ENCODE measurements around the gene MX1. TPM values are rescaled to one million over a fixed set of nuclear protein-coding genes. Genes with fewer than 3 reads are reported as not detected.

Gene MX1
- total RNA-seq, 4 donors from 2014 or later: 27.3 to 82.2 (median 61.9) TPM

GRCh38 chr21:41500363-41500762 lies 74.3 kb downstream of the MX1 start:
- Histone ChIP-seq H3K4me1 (peaks cover 0 to 70% (median 36%) of the 10 kb centered on the region in 4 donors), H3K4me3 (peak overlapping the region in 1 of 4 donors; percentile 29), H3K9me3 (no peaks in the 10 kb centered on the region), H3K36me3 (no peaks in the 10 kb centered on the region), H3K27me3 (no peaks in the 10 kb centered on the region), H3K27ac (peak overlapping the region; percentile 87 to 94 (median 92))
- peak in 1 of 3 donors; percentile 34 for TF ChIP-seq POLR2AphosphoS5 (IDR thresholded peaks at IDR 0.05)
- no peak for TF ChIP-seq EP300 (IDR thresholded peaks at IDR 0.05; ENCODE audit: low read depth)
- DNase-seq: no peak
- 51 to 63% methylated on average over 5 to 6 of the region's 6 CpGs for WGBS, 2 donors (ENCODE audit: low coverage in 1 of 2)
- intact Hi-C loops (cut with DNase I; ENCODE audit: low total_unique reads) (no loop called here), in situ Hi-C loops (cut with MboI; ENCODE audit: low pct_ligation_motif_present in 1 of 4, low pct_unique_long_range_greater_than_20kb in 1 of 4, low sequenced_read_pairs in 3 of 4) (no loop called here)

- peak overlapping the region; percentile 87 to 94 (median 92) for H3K27ac ChIP-seq
- 26 to 37% methylated on average over 3 to 9 of the region's 9 CpGs for WGBS, 2 donors (ENCODE audit: low coverage in 1 of 2)
Observed at GRCh38 chr21:41500931-41501381, 74.9 kb downstream of the MX1 start.

GRCh38 chr21:41501919-41502318 lies 75.9 kb downstream of the MX1 start:
- WGBS, 2 donors (ENCODE audit: low coverage in 1 of 2): 73% methylated on average over 7 of the region's 7 CpGs; no CpG with 5 or more reads in 1 of the 2 donors
- H3K4me1 ChIP-seq: peaks cover 0 to 70% (median 36%) of the 10 kb centered on the region in 4 donors

More at GRCh38 chr21:41500931-41501381, 74.9 kb downstream of the MX1 start:
- Histone ChIP-seq H3K4me1 (peaks cover 0 to 70% (median 36%) of the 10 kb centered on the region in 4 donors), H3K9me3 (no peaks in the 10 kb centered on the region), H3K36me3 (no peaks in the 10 kb centered on the region), H3K4me3 (peak overlapping the region in 1 of 4 donors; percentile 29), H3K27me3 (peaks cover under 1% of the 10 kb centered on the region)
- in situ Hi-C loops (cut with MboI; ENCODE audit: low pct_ligation_motif_present in 1 of 4, low pct_unique_long_range_greater_than_20kb in 1 of 4, low sequenced_read_pairs in 3 of 4): no loop called here
- intact Hi-C loops (cut with DNase I; ENCODE audit: low total_unique reads): no loop called here
- peak; percentile 75 for DNase-seq
- TF ChIP-seq EP300 (IDR thresholded peaks at IDR 0.05; ENCODE audit: low read depth): peak; percentile 45
- no peak for TF ChIP-seq POLR2A (IDR thresholded peaks at IDR 0.05)
- TF ChIP-seq POLR2AphosphoS5 (IDR thresholded peaks at IDR 0.05): peak in 2 of 3 donors; percentile 61 to 63
- no peak for TF ChIP-seq CTCF (IDR thresholded peaks at IDR 0.05)

GRCh38 chr21:41503331-41503730 lies 77.3 kb downstream of the MX1 start:
- in situ Hi-C loops (cut with MboI; ENCODE audit: low pct_ligation_motif_present in 1 of 4, low pct_unique_long_range_greater_than_20kb in 1 of 4, low sequenced_read_pairs in 3 of 4) (no loop called here), intact Hi-C loops (cut with DNase I; ENCODE audit: low total_unique reads) (no loop called here)
- TF ChIP-seq CTCF (IDR thresholded peaks at IDR 0.05) (no peak), POLR2AphosphoS5 (IDR thresholded peaks at IDR 0.05) (no peak), EP300 (IDR thresholded peaks at IDR 0.05; ENCODE audit: low read depth) (no peak), POLR2A (IDR thresholded peaks at IDR 0.05) (peak; percentile 3)
- no peak for DNase-seq
- Histone ChIP-seq H3K4me3 (peak overlapping the region in 2 of 4 donors; percentile 61 to 83), H3K27me3 (peaks cover 25% of the 10 kb centered on the region), H3K27ac (peak overlapping the region; percentile 87 to 94 (median 92)), H3K4me1 (peaks cover 0 to 58% (median 34%) of the 10 kb centered on the region in 4 donors), H3K9me3 (no peaks in the 10 kb centered on the region), H3K36me3 (no peaks in the 10 kb centered on the region)
- WGBS, 2 donors (ENCODE audit: low coverage in 1 of 2): 67 to 70% methylated on average over 4 of the region's 4 CpGs

More at GRCh38 chr21:41501919-41502318, 75.9 kb downstream of the MX1 start:
- in situ Hi-C loops (cut with MboI; ENCODE audit: low pct_ligation_motif_present in 1 of 4, low pct_unique_long_range_greater_than_20kb in 1 of 4, low sequenced_read_pairs in 3 of 4) (no loop called here), intact Hi-C loops (cut with DNase I; ENCODE audit: low total_unique reads) (no loop called here)
- Histone ChIP-seq H3K36me3 (no peaks in the 10 kb centered on the region), H3K4me3 (no peak overlapping the region), H3K27ac (peak overlapping the region; percentile 87 to 94 (median 92)), H3K9me3 (no peaks in the 10 kb centered on the region), H3K27me3 (peaks cover 10% of the 10 kb centered on the region)
- peak in 1 of 3 donors; percentile 24 for TF ChIP-seq POLR2AphosphoS5 (IDR thresholded peaks at IDR 0.05)
- TF ChIP-seq POLR2A (IDR thresholded peaks at IDR 0.05): no peak
- DNase-seq: no peak

GRCh38 chr21:41504030-41504429 lies 78.0 kb downstream of the MX1 start:
- DNase-seq: no peak
- peak overlapping the region; percentile 87 to 94 (median 92) for H3K27ac ChIP-seq
- no peaks in the 10 kb centered on the region for H3K9me3 ChIP-seq
- intact Hi-C loops (cut with DNase I; ENCODE audit: low total_unique reads): no loop called here
- peaks cover 32% of the 10 kb centered on the region for H3K27me3 ChIP-seq
- no peaks in the 10 kb centered on the region for H3K36me3 ChIP-seq
- H3K4me1 ChIP-seq: peaks cover 0 to 58% (median 33%) of the 10 kb centered on the region in 4 donors
- in situ Hi-C loops (cut with MboI; ENCODE audit: low pct_ligation_motif_present in 1 of 4, low pct_unique_long_range_greater_than_20kb in 1 of 4, low sequenced_read_pairs in 3 of 4): no loop called here
- peak in 2 of 3 donors; percentile 18 to 22 for TF ChIP-seq POLR2AphosphoS5 (IDR thresholded peaks at IDR 0.05)
- no peak for TF ChIP-seq CTCF (IDR thresholded peaks at IDR 0.05)
- TF ChIP-seq POLR2A (IDR thresholded peaks at IDR 0.05): peak; percentile 22
- no peak for TF ChIP-seq EP300 (IDR thresholded peaks at IDR 0.05; ENCODE audit: low read depth)
- 35 to 36% methylated on average over 5 of the region's 5 CpGs for WGBS, 2 donors (ENCODE audit: low coverage in 1 of 2)
- H3K4me3 ChIP-seq: peak overlapping the region in 2 of 4 donors; percentile 61 to 83
